A549 (cell line): ENCODE results near the gene APOL3. TPM values are rescaled to one million over a fixed set of nuclear protein-coding genes. Genes with fewer than 3 reads are reported as not detected.

Source experiments
- ATAC-seq, 2 experiments: fragments of 200-7000 bp in 1 of 2; fragments of >200 bp in 1 of 2; cut with Nextera tagmentation in 1 of 2; cut with Tn5 transposase in 1 of 2; 3 replicates each; pipeline versions ENCODE4 v1.8.0 to v1.9.1; 2018 to 2020; ENCODE audit warnings: mild to moderate bottlenecking in 1 of 2, moderate library complexity in 1 of 2
- CTCF ChIA-PET: fragments of 300-600 bp; sonication (Branson Sonifier 250); formaldehyde crosslinking; extraction: SDS; loops from one replicate; lab custom pipeline; 2021; ENCODE audit warnings: antibody characterized with exemption, inconsistent platforms; lab: Yijun Ruan, JAX
- POLR2A ChIA-PET: fragments of 350-600 bp; formaldehyde crosslinking; extraction: SDS; loops from one replicate; lab custom pipeline; 2021; ENCODE audit warnings: antibody characterized with exemption, inconsistent platforms; lab: Yijun Ruan, JAX
- DNase-seq, 2 experiments: peaks; one replicate each; pipeline versions ENCODE4 v3.0.0 to v3.0.0-alpha.2; 2011 to 2016; ENCODE audit warnings: low read depth in 1 of 2, low spot score in 1 of 2
- FAIRE-seq: peaks from 2 replicates; lab custom pipeline; 2011; peaks lifted over from hg19 to GRCh38; lab: Jason Lieb, UNC
- H3K27ac ChIP-seq, 2 experiments: fragments of >200 bp; sonication (Bioruptor Twin); formaldehyde crosslinking; 3 replicates each; pipeline ENCODE4 v1.5.1; 2016 to 2017
- H3K4me1 ChIP-seq: fragments of >200 bp; sonication (Bioruptor Twin); formaldehyde crosslinking; 3 replicates; pipeline ENCODE4 v1.6.1; 2016
- H3K4me2 ChIP-seq: fragments of >200 bp; sonication (Bioruptor Twin); formaldehyde crosslinking; 3 replicates; pipeline ENCODE4 v1.6.1; 2016
- H3K4me3 ChIP-seq: fragments of >200 bp; sonication (Bioruptor Twin); formaldehyde crosslinking; 3 replicates; pipeline ENCODE4 v1.5.1; 2016
- H3K9me3 ChIP-seq: fragments of >200 bp; sonication (Bioruptor Twin); formaldehyde crosslinking; 3 replicates; pipeline ENCODE4 v1.6.1; 2016
- CBX2 ChIP-seq: fragments of 200-600 bp; sonication (generic); IDR thresholded peaks from 2 replicates; pipeline ENCODE4 v1.6.1; 2016; ENCODE audit warnings: low read depth, mild to moderate bottlenecking, borderline replicate concordance
- CTCF ChIP-seq: fragments of >200 bp; sonication (Bioruptor Twin); formaldehyde crosslinking; IDR thresholded peaks from 3 replicates; pipeline ENCODE4 v1.5.1; 2016
- FOXS1 ChIP-seq: fragments of 250-450 bp; sonication (Bioruptor Pico); IDR thresholded peaks from 2 replicates; pipeline ENCODE4 v1.5.0; 2020; ENCODE audit warnings: mild to moderate bottlenecking, moderate library complexity
- GATA3 ChIP-seq: IDR thresholded peaks from 2 replicates; pipeline ENCODE4 v1.6.1; 2012; ENCODE audit warnings: borderline replicate concordance
- HDAC2 ChIP-seq: fragments of 200-600 bp; sonication (generic); IDR thresholded peaks from 2 replicates; pipeline ENCODE4 v1.6.1; 2016
- HEYL ChIP-seq: fragments of 250-450 bp; sonication (Bioruptor Pico); IDR thresholded peaks from 2 replicates; pipeline ENCODE4 v1.8.0; 2021; ENCODE audit warnings: mild to moderate bottlenecking, moderate library complexity
- HOXA7 ChIP-seq: fragments of 250-450 bp; sonication (Bioruptor Pico); IDR thresholded peaks from 2 replicates; pipeline ENCODE4 v1.5.0; 2020; ENCODE audit warnings: mild to moderate bottlenecking, moderate library complexity
- MYC ChIP-seq: IDR thresholded peaks from 2 replicates; pipeline ENCODE4 v1.6.1; 2012; ENCODE audit warnings: mild to moderate bottlenecking, inconsistent platforms, low read length, improper control_type of control experiment, borderline replicate concordance
- PHF8 ChIP-seq: fragments of 200-600 bp; sonication (generic); IDR thresholded peaks from 2 replicates; pipeline ENCODE4 v1.6.1; 2016; ENCODE audit warnings: low read depth, mild to moderate bottlenecking, antibody characterized with exemption, moderate library complexity, borderline replicate concordance
- RAD21 ChIP-seq, 2 experiments: fragments of >200 bp in 1 of 2; sonication (Bioruptor Twin) in 1 of 2; formaldehyde crosslinking in 1 of 2; IDR thresholded peaks in 1 of 2; conservative IDR thresholded peaks in 1 of 2; 2 replicates in 1 of 2; 3 replicates in 1 of 2; pipeline ENCODE4 v1.6.1; 2012 to 2018; ENCODE audit warnings: inconsistent platforms in 1 of 2
- ZC3H11A ChIP-seq: fragments of 450-650 bp; IDR thresholded peaks from 2 replicates; pipeline ENCODE4 v1.6.1; 2014; ENCODE audit warnings: antibody characterized with exemption, mild to moderate bottlenecking
- ZFP36 ChIP-seq: fragments of 450-650 bp; IDR thresholded peaks from 2 replicates; pipeline ENCODE4 v1.6.1; 2014; ENCODE audit warnings: borderline replicate concordance; ENCODE audit not compliant: partially characterized antibody
- WGBS: methylation state at CpG from one replicate; pipeline ENCODE4 v1.1.6; 2017; ENCODE audit errors: missing lambda C conversion rate; 5-methylcytosine and 5-hydroxymethylcytosine counted together
- polyA plus RNA-seq, 4 experiments: library from polyadenylated mRNA; depleted of rRNA in 3 of 4; stranded (reverse); fragments of >200 nt; fragmentation: RNase III in 1 of 4; extraction: RNeasy Plus Mini Kit Qiagen cat#74134 plus additional on column Dnase treatment in 1 of 4; gene quantifications; 2 replicates in 3 of 4; 3 replicates in 1 of 4; pipeline ENCODE4 v1.2.3, GENCODE V29; 2011 to 2017
- TF ChIP-seq, protein P1 (sequence below): fragments of 250-450 bp; sonication (Bioruptor Pico); IDR thresholded peaks from 2 replicates; pipeline ENCODE4 v1.5.0; 2021; ENCODE audit warnings: mild to moderate bottlenecking, moderate library complexity, borderline replicate concordance
- TF ChIP-seq, protein P2 (sequence below): IDR thresholded peaks from 2 replicates; pipeline ENCODE4 v1.6.1; 2012
- TF ChIP-seq, protein P3 (sequence below): IDR thresholded peaks from 2 replicates; pipeline ENCODE4 v1.6.1; 2012; ENCODE audit warnings: low read depth, borderline replicate concordance
- TF ChIP-seq, protein P4 (sequence below): IDR thresholded peaks from 2 replicates; pipeline ENCODE4 v1.6.1; 2012

The APOL3 gene
- polyA plus RNA-seq, 2 of the 4 experiments (the other 2 are of a cell fraction) = not detected

DNA sequence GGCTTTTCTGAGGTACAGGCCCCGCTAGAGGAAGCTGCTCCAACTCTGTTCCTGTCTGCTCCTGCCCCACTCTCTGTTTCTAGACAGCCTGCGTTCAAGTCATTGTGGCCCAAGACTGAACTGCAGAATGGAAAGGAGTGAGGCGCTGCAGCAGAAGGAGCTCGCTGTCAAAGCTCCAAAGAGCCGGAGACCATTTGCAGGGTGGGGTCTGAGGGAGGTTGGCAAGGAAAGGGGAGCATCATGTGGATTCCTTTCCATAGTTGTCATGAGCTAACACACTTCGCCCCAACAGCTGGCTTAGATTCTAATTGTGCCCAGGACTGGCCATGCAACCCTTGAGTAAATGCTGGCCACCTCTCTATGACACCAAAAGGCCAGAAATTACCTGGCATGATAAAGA lies 22.3 kb upstream of the APOL3 start:
- no peaks in the 10 kb centered on the region for H3K4me1 ChIP-seq
- CTCF ChIA-PET = interaction anchor here (1.0 to 4.1 kb wide), 5 partner anchors 10 to 59 kb away, joined by 3 to 21 read pairs (median 3); no protein-coding TSS in a partner anchor
- WGBS = 70% methylated on average over 6 of the region's 6 CpGs
- ATAC-seq (no peak), DNase-seq (no peak), FAIRE-seq (no peak)
- no peak overlapping the region for H3K4me2 ChIP-seq
- POLR2A ChIA-PET = no interaction called here
- H3K4me3 ChIP-seq = no peak overlapping the region
- no peaks in the 10 kb centered on the region for H3K9me3 ChIP-seq
- H3K27ac ChIP-seq = no peak overlapping the region
- TF ChIP-seq ZC3H11A (no peak), MYC (no peak), PHF8 (no peak), ZFP36 (no peak)
- TF ChIP-seq, protein P1, sequence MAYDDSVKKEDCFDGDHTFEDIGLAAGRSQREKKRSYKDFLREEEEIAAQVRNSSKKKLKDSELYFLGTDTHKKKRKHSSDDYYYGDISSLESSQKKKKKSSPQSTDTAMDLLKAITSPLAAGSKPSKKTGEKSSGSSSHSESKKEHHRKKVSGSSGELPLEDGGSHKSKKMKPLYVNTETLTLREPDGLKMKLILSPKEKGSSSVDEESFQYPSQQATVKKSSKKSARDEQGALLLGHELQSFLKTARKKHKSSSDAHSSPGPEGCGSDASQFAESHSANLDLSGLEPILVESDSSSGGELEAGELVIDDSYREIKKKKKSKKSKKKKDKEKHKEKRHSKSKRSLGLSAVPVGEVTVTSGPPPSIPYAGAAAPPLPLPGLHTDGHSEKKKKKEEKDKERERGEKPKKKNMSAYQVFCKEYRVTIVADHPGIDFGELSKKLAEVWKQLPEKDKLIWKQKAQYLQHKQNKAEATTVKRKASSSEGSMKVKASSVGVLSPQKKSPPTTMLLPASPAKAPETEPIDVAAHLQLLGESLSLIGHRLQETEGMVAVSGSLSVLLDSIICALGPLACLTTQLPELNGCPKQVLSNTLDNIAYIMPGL (CRISPR knock-in tag) = no peak

DNA sequence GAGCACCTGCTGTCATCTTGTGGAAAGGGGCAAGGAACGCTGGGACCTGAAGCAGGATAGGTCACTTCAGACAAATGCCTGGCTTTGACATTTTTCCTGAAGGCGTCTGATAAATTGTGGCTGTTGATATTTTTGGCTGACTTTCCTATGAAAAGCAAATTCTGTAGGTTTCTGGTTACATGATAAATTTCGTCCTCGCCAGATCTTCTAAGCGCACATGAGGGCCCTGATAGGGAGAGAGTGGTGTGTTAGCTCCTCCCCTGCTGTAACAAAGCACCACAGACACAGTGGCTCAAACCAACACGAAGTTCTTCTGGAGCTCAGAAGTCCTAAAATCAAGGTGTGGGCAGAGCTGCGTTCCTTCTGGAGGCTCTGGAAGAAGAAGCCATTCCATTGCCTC lies 21.5 kb upstream of the APOL3 start:
- WGBS = 54% methylated on average over 7 of the region's 7 CpGs
- H3K9me3 ChIP-seq = no peaks in the 10 kb centered on the region
- CTCF ChIA-PET = interaction anchor here (0.8 to 4.1 kb wide), 10 partner anchors 7 to 831 kb away, joined by 3 to 21 read pairs (median 4); no protein-coding TSS in a partner anchor
- H3K4me2 ChIP-seq = no peak overlapping the region
- TF ChIP-seq CTCF = no peak
- no peak for TF ChIP-seq RAD21 (conservative IDR thresholded peaks at IDR 0.05 in 1 of 2, IDR thresholded peaks at IDR 0.05 in 1 of 2)
- TF ChIP-seq, protein P2, sequence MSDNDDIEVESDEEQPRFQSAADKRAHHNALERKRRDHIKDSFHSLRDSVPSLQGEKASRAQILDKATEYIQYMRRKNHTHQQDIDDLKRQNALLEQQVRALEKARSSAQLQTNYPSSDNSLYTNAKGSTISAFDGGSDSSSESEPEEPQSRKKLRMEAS = no peak
- no peak for TF ChIP-seq GATA3
- TF ChIP-seq HEYL (CRISPR knock-in tag) = no peak
- no peak for TF ChIP-seq HOXA7 (CRISPR knock-in tag)
- no peak for TF ChIP-seq FOXS1 (CRISPR knock-in tag)
- TF ChIP-seq CBX2 = no peak
- TF ChIP-seq, protein P3, sequence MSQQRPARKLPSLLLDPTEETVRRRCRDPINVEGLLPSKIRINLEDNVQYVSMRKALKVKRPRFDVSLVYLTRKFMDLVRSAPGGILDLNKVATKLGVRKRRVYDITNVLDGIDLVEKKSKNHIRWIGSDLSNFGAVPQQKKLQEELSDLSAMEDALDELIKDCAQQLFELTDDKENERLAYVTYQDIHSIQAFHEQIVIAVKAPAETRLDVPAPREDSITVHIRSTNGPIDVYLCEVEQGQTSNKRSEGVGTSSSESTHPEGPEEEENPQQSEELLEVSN = no peak
- FAIRE-seq (no peak), DNase-seq (no peak), ATAC-seq (no peak)
- no peaks in the 10 kb centered on the region for H3K4me1 ChIP-seq
- no peak overlapping the region for H3K4me3 ChIP-seq
- H3K27ac ChIP-seq = no peak overlapping the region
- POLR2A ChIA-PET = no interaction called here

- ATAC-seq = no peak
- WGBS = 80% methylated on average over 6 of the region's 6 CpGs
- TF ChIP-seq, protein P4, sequence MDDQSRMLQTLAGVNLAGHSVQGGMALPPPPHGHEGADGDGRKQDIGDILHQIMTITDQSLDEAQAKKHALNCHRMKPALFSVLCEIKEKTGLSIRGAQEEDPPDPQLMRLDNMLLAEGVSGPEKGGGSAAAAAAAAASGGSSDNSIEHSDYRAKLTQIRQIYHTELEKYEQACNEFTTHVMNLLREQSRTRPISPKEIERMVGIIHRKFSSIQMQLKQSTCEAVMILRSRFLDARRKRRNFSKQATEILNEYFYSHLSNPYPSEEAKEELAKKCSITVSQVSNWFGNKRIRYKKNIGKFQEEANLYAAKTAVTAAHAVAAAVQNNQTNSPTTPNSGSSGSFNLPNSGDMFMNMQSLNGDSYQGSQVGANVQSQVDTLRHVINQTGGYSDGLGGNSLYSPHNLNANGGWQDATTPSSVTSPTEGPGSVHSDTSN = no peak
- TF ChIP-seq HDAC2 = no peak
- H3K4me3 ChIP-seq = no peak overlapping the region
- H3K4me1 ChIP-seq = no peaks in the 10 kb centered on the region
- no peak overlapping the region for H3K4me2 ChIP-seq
- H3K9me3 ChIP-seq = no peaks in the 10 kb centered on the region
- no peak overlapping the region for H3K27ac ChIP-seq
- CTCF ChIA-PET = interaction anchor here (0.9 to 2.4 kb wide), 12 partner anchors 9 to 830 kb away, joined by 3 to 9 read pairs (median 5); no protein-coding TSS in a partner anchor
- no peak for DNase-seq
- FAIRE-seq = no peak
- POLR2A ChIA-PET = no interaction called here
Measured at GRCh38 chr22:36180928-36181327, 20.4 kb upstream of the APOL3 start.
